Measurements from ENCODE around the gene CCDC190.
"Not testable (repeated sequence)": the region's sequence is repeated elsewhere in the genome, so short reads cannot be mapped to it uniquely, and the experiment has no call there.

Gene CCDC190

DNA sequence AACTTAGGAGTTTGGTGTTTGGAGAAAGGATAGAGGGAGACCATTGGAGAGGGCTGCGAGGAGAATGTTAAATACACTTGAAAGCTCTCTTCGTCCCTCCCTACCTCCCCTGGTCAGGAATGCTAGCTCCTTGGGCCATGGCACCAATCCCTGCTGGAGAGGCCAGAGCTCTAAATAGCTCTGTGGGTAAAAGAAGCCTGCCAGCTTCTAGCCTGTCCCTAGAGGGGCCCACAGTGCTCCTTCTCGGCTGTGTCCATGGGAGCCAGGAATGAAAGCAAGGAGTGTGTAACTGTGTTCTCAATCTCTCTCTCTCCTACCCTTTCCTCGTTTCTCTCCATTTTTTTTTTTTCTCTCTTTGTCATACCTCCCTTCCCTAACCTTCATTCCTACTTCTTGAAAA, at the start of gene CCDC190:
CCDC190 (minus strand) TSS at position 75 of the 400 bp plus-strand sequence. CDS start 1,529 bp downstream, outside the sequence.
- DNase-seq, result no peak

GRCh38 chr1:162910161-162910560, 49.2 kb upstream of the CCDC190 start:
- DNase-seq, result no peak

DNA sequence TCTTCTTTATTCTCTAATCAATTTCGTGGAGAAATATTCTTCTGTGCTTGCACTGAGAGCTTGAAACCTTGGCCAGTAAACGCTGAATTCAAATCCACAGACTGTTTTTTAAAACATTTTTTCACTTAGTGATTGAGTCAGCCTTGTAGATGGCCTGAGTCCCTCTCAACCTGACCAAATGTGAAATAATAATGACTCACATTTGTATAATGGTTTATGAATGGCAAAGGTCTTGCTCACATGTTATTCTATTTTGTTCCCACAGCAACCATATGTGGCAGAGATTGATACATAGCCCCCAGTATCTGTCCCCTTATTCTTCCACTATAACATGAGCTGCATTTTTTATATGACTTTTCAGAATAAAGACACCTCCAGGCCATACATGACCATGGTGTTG, 47.8 kb upstream of the CCDC190 start:
- no peak for DNase-seq

DNA sequence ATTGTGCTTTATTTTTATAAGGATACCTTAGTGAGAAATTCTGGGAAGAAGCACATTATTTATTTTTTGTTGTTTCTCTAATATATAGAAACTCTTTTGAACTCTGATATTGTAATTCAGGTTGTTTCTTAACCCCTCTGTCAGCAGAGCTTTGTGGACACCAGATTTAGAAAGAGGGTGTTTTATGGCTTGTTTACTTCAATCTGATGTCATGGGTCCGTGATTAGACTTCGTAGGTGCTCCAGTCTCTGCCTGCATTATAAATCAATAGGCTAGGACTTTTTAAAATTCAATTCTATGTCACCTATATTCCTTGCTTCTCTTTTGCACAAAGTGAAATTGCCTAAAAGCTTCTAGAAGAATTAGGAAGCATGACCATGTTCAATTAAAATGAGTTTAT, 47.3 kb upstream of the CCDC190 start:
- DNase-seq, result no peak

DNA sequence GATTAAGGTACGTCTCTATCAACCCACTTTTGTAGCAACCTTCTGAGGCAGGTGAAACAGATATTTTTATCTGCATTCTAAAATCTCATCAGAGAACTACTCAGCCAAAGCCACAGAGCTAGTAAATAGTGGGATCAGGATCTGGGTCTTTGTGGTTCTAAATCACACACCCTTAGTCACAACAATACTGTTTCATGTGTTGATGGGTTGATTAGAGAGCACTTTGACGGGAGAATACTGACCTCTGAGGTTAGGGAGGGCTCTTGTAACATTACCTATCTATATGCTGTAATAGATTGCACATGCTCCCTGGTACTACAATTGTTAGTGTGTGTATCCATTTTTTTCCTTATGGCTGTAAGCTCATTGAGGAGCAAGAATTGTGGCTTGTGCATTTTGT, 45.5 kb upstream of the CCDC190 start:
- no peak for DNase-seq

- DNase-seq, result no peak
Measured at GRCh38 chr1:162905174-162906158, 44.5 kb upstream of the CCDC190 start.

DNA sequence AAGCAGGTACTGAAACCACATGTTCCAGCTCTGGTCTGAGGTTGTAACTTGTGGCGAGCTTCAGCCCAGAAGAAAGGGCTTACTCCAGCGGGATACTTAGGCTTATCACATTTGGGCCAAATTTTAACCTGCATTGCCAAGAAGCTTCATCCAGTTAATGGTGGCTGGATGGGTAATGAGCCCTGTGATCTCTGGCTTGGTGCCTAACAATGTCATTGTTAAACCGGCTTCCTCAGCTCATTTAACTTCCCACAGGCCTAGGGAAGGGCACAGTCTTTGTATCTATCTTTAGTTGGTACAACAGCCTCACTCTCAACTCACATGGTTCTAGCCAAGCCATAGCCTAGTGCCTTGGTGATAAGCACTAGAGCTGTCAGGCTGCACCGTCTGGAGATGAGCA, 43.6 kb upstream of the CCDC190 start:
- DNase-seq, result no peak

DNA sequence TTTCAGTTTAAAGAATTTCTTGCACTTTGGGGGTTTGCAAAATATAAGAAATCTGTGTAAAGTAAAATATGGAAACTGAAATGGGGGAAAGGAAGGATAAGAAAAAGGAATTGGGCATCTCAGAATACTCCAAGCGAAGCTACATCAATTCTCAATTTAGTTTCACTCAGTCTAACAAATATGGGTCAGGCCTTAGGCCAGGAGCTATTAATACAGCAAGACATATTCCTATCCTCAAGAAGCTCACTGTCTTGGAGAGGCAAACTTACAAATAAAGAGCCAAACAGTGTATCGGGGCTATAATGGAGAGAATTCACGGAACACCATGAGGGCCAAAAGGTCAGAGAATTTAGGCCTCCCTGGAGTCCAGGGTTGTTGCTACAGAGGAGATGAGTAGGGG, 43.0 kb upstream of the CCDC190 start:
- DNase-seq, result no peak

- DNase-seq, result no peak
Measured at GRCh38 chr1:162903246-162903645, 42.3 kb upstream of the CCDC190 start.

- DNase-seq, result no peak
Measured at GRCh38 chr1:162902416-162902815, 41.4 kb upstream of the CCDC190 start.

- DNase-seq, result no peak
Measured at GRCh38 chr1:162901243-162901642, 40.3 kb upstream of the CCDC190 start.

DNA sequence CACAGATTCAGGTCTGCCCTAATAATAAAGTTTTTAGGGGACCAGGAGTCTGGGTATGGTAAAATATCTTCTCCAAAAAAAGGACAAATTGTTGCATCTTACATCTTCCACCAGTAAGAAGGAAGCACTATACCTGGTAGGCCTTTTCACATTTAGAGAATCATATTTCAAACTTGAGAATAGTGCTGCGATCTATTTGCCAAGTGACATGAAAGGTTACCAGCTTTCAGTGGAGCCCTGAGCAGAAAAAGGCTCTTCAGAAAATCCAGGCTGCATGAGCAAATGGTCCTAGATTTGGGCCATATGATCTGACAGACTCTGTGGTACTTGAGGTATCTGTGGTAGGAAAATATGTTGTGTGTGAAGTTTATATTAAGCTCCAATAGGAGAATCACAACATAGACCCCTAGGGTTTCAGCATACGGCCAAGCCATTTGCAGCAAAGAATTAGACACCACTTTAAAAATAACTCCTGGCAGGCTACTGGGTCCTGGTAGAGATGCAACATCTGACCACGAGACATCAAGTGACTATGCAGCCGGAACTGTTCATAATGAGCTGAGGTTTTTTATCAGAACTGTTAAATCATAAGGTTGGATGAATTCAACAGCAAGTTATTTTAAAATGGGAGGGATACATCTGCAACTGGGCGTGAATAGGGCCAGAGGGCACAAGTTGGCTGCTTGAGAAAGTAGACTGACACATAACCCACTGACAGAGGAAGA, 38.6 kb upstream of the CCDC190 start:
- no peak for DNase-seq

DNA sequence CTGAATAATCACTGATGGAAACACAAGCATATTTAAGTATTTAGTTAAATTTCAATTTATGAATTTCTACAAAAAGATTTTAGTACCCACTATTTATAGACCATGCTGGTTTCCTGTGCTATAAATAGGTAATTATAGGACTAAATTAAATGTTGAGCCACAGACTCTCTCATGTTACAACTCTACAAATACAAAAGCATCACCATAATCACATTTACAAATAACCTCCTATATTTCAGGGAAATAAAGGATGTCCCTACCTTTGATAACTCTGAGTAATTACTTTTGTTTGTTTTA, 32.6 kb upstream of the CCDC190 start:
- no peak for DNase-seq

DNA sequence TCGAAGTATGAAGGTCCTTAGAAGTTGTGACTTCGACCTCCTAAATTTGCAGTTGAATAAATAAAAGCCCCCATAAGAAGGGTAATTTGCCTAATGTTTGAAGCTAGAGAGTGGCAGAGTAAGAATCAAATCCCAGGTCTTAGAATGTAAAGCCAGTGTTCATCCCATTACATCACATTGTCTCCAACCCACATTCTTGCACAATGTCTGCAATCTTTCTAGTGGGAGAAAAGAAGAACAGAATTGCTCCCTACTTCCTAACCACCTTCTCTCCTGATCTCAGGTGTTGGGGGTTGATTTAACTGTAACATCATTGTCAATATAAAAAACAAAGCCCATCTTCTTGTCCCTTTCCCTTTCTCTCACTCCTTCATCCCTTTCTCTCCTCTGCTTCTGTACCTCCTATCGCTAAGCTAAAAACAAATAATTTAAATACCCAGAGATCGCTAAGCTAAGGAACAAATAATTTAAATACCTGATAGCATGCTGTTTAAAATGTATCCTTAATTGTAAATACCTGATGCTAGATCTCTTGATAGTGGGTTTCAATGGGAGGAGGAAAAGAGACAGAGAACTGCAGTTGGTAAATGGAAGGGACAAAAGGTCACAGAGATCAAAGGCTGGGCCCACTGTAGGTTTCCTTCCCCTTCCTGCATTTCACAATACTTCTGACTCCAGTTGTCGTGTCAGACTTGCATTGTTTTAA, 32.1 kb upstream of the CCDC190 start:
- DNase-seq, result no peak

GRCh38 chr1:162889989-162890388, 29.0 kb upstream of the CCDC190 start:
- DNase-seq, result no peak

GRCh38 chr1:162886705-162887104, 25.7 kb upstream of the CCDC190 start:
- DNase-seq, result no peak

GRCh38 chr1:162885265-162885664, 24.3 kb upstream of the CCDC190 start:
- DNase-seq, result no peak

DNA sequence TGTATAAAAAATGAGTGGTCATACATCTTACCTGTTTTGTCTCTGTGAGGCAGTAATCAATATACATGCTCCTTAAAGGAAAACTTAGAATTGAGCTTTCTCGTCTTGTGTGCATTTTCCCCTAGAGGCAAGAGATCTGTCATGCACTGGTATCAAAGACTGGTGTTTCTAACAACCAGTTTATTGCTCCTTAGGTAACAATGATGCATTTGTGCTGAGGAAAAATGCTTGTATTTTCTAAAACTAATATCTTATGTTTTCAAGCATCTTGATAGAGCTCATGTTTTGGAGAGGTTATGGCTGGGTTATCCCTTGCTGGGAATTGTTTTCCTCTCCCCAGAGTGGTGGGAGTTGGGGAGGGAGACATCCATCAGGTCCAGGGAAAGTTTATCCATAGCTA, 23.9 kb upstream of the CCDC190 start:
- no peak for DNase-seq

DNA sequence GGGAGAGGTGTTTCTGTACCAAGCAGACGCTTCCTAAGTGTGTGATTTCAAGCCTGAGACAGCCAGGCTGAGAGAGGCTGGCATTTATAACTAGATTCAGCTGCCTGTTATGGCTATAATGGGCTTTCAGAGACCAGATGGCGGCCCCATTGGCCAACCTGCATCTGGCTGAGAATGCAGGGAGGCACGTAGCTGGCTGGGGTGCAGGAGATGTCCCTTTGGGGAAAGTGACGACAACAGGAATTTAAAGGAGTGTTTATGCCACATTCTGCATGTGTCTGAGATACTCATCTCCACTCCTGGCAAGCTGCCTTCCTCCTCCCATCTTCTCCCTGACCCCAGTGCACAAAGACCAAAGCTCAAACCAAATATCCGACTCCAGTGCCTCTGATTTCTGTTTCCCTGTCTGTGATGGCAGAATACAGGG, 21.3 kb upstream of the CCDC190 start:
- no peak for DNase-seq

- no peak for DNase-seq
Measured at GRCh38 chr1:162881590-162881989, 20.6 kb upstream of the CCDC190 start.

GRCh38 chr1:162880617-162881016, 19.6 kb upstream of the CCDC190 start:
- not testable (repeated sequence) for DNase-seq

DNA sequence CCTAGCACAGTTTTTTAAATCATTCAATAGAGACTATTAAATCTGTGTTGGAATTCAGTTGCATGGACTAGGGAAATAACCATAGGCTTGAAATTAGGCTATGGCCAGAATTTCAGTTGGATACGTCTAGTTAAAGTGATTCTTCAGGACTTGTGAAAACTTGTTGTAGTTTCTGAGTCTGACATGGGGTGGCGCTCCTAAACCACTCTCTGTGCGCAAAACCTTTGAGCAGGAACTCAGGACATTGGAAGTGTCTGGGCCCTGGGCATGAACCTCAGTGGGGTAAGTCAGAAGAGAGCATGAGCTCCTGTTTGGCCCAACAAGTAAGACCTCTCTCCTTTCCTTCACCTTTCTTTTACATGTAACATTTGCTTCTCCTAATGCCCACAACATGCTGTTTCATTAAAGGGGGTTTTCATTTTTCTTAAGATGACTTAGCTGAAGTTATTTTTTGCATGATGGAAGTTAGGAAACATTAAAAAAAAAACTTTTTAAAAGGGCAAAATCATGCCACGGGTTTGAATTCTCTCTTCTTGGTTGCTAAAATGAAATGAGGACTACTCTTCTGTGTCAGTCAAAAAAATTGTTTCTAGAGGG, 17.1 kb upstream of the CCDC190 start:
- DNase-seq, result no peak

DNA sequence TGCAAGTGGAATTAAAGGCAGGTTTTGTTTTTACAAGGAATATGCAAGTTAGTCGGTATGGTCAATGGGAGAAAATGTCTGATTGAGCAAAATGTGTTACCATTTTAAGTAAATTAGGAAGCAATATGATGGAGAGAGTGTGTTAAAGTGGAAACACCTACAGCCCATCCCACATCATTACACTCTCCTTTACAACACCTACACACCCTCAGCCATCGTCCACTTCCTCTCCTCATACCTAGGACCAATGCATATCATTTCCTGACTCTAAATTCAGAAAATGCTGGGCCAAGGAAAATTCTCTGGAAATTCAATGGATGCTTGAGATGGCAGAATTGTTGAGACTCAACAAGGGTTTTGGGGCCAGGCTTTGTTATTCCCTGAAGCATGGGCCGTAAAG, 16.4 kb upstream of the CCDC190 start:
- DNase-seq, result no peak
